ENCODE results near the gene LIN28A. TPM values are rescaled to one million over a fixed set of nuclear protein-coding genes. Genes with fewer than 3 reads are reported as not detected.
A peak's percentile ranks its signal among the peaks of the same experiment; 100 is the strongest.

LIN28A gene
- total RNA-seq, 1 donor from 2014 or later: not detected

GRCh38 chr1:26472320-26472900, 61.8 kb downstream of the LIN28A start, which contains the start of gene HMGN2:
Gene HMGN2 (plus strand): TSS chr1:26472440. CDS start chr1:26472613, 173 bp downstream.
- Mint-ChIP-seq H3K27ac (ENCODE audit: unreplicated experiment) (peak within 1 kb of the TSS; percentile 98), H3K36me3 (ENCODE audit: low read depth) (peaks cover 25% of the 10 kb centered on the region), H3K4me1 (ENCODE audit: low read depth) (peaks cover 44% of the 10 kb centered on the region), H3K9me3 (ENCODE audit: low read depth) (no peaks in the 10 kb centered on the region), H3K27me3 (ENCODE audit: low read depth) (no peaks in the 10 kb centered on the region), H3K4me3 (ENCODE audit: unreplicated experiment) (peak within 1 kb of the TSS; percentile 85)
- TF ChIP-seq CTCF (IDR thresholded peaks at IDR 0.05): no peak
- peak; percentile 95 for DNase-seq (ENCODE audit: low spot score)

GRCh38 chr1:26472901-26473845, 62.6 kb downstream of the LIN28A start:
- Mint-ChIP-seq H3K4me3 (ENCODE audit: unreplicated experiment) (peak overlapping the region; percentile 85), H3K36me3 (ENCODE audit: low read depth) (peaks cover 25% of the 10 kb centered on the region)
- peak; percentile 98 for DNase-seq (ENCODE audit: low spot score)

GRCh38 chr1:26474818-26475217, 64.2 kb downstream of the LIN28A start:
- no peak for TF ChIP-seq CTCF (IDR thresholded peaks at IDR 0.05)
- peaks cover 44% of the 10 kb centered on the region for H3K4me1 Mint-ChIP-seq (ENCODE audit: low read depth)
- peaks cover 27% of the 10 kb centered on the region for H3K36me3 Mint-ChIP-seq (ENCODE audit: low read depth)
- no peak for DNase-seq (ENCODE audit: low spot score)
- no peak overlapping the region for H3K4me3 Mint-ChIP-seq (ENCODE audit: unreplicated experiment)
- H3K27me3 Mint-ChIP-seq (ENCODE audit: low read depth): no peaks in the 10 kb centered on the region
- H3K27ac Mint-ChIP-seq (ENCODE audit: unreplicated experiment): peak overlapping the region; percentile 27
- H3K9me3 Mint-ChIP-seq (ENCODE audit: low read depth): no peaks in the 10 kb centered on the region

More at GRCh38 chr1:26472901-26473845, 62.6 kb downstream of the LIN28A start:
- peak overlapping the region; percentile 73 for H3K27ac Mint-ChIP-seq (ENCODE audit: unreplicated experiment)
- no peaks in the 10 kb centered on the region for H3K9me3 Mint-ChIP-seq (ENCODE audit: low read depth)
- no peak for TF ChIP-seq CTCF (IDR thresholded peaks at IDR 0.05)
- H3K4me1 Mint-ChIP-seq (ENCODE audit: low read depth): peaks cover 44% of the 10 kb centered on the region
- H3K27me3 Mint-ChIP-seq (ENCODE audit: low read depth): no peaks in the 10 kb centered on the region

GRCh38 chr1:26475989-26476388, 65.4 kb downstream of the LIN28A start:
- Mint-ChIP-seq H3K4me1 (ENCODE audit: low read depth) (peaks cover 36% of the 10 kb centered on the region), H3K9me3 (ENCODE audit: low read depth) (no peaks in the 10 kb centered on the region), H3K27me3 (ENCODE audit: low read depth) (no peaks in the 10 kb centered on the region), H3K27ac (ENCODE audit: unreplicated experiment) (no peak overlapping the region), H3K4me3 (ENCODE audit: unreplicated experiment) (no peak overlapping the region), H3K36me3 (ENCODE audit: low read depth) (peaks cover 26% of the 10 kb centered on the region)
- no peak for TF ChIP-seq CTCF (IDR thresholded peaks at IDR 0.05)
- DNase-seq (ENCODE audit: low spot score): no peak

GRCh38 chr1:26476958-26477357, 66.3 kb downstream of the LIN28A start:
- DNase-seq (ENCODE audit: low spot score): no peak
- H3K4me1 Mint-ChIP-seq (ENCODE audit: low read depth): peaks cover 32% of the 10 kb centered on the region
- peaks cover 26% of the 10 kb centered on the region for H3K36me3 Mint-ChIP-seq (ENCODE audit: low read depth)
- no peak overlapping the region for H3K27ac Mint-ChIP-seq (ENCODE audit: unreplicated experiment)
- no peaks in the 10 kb centered on the region for H3K27me3 Mint-ChIP-seq (ENCODE audit: low read depth)
- TF ChIP-seq CTCF (IDR thresholded peaks at IDR 0.05): no peak
- no peak overlapping the region for H3K4me3 Mint-ChIP-seq (ENCODE audit: unreplicated experiment)
- H3K9me3 Mint-ChIP-seq (ENCODE audit: low read depth): no peaks in the 10 kb centered on the region
